Uterus (tissue), 2 donors: ENCODE data around the gene TWIST2.

Source experiments
- POLR2A ChIP-seq, 2 donors: fragments of 450-650 bp; IDR thresholded peaks; one replicate each; pipeline ENCODE4 v1.6.1; 2016; ENCODE audit warnings: antibody characterized with exemption in 2 of 2, mild to moderate bottlenecking in 1 of 2, moderate library complexity in 1 of 2
- TF ChIP-seq, protein P1 (sequence below), 4 experiments: fragments of 200-600 bp in 2 of 4; fragments of 450-650 bp in 2 of 4; sonication (generic) in 2 of 4; IDR thresholded peaks; one replicate each; pipeline ENCODE4 v1.5.1; 2016 to 2019; ENCODE audit warnings: antibody characterized with exemption in 4 of 4, mild to moderate bottlenecking in 2 of 4, moderate library complexity in 1 of 4

- TF ChIP-seq, protein P1, sequence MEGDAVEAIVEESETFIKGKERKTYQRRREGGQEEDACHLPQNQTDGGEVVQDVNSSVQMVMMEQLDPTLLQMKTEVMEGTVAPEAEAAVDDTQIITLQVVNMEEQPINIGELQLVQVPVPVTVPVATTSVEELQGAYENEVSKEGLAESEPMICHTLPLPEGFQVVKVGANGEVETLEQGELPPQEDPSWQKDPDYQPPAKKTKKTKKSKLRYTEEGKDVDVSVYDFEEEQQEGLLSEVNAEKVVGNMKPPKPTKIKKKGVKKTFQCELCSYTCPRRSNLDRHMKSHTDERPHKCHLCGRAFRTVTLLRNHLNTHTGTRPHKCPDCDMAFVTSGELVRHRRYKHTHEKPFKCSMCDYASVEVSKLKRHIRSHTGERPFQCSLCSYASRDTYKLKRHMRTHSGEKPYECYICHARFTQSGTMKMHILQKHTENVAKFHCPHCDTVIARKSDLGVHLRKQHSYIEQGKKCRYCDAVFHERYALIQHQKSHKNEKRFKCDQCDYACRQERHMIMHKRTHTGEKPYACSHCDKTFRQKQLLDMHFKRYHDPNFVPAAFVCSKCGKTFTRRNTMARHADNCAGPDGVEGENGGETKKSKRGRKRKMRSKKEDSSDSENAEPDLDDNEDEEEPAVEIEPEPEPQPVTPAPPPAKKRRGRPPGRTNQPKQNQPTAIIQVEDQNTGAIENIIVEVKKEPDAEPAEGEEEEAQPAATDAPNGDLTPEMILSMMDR (IDR thresholded peaks at IDR 0.05) = no peak
- TF ChIP-seq POLR2A (IDR thresholded peaks at IDR 0.05) = no peak
Observed at GRCh38 chr2:238838786-238839327, 9.0 kb upstream of the TWIST2 start.
